Neural progenitor cell (in vitro differentiated cells): ENCODE data around the gene C4orf50.

Source experiments
- EZH2phosphoT487 ChIP-seq: fragments of 200-600 bp; sonication (generic); IDR thresholded peaks from 2 replicates; pipeline ENCODE4 v1.6.1; 2017; ENCODE audit warnings: antibody characterized with exemption
- TF ChIP-seq, protein P1 (sequence below): fragments of 200-600 bp; sonication (generic); IDR thresholded peaks from 2 replicates; pipeline ENCODE4 v1.5.1; 2017; ENCODE audit warnings: antibody characterized with exemption, mild to moderate bottlenecking

DNA sequence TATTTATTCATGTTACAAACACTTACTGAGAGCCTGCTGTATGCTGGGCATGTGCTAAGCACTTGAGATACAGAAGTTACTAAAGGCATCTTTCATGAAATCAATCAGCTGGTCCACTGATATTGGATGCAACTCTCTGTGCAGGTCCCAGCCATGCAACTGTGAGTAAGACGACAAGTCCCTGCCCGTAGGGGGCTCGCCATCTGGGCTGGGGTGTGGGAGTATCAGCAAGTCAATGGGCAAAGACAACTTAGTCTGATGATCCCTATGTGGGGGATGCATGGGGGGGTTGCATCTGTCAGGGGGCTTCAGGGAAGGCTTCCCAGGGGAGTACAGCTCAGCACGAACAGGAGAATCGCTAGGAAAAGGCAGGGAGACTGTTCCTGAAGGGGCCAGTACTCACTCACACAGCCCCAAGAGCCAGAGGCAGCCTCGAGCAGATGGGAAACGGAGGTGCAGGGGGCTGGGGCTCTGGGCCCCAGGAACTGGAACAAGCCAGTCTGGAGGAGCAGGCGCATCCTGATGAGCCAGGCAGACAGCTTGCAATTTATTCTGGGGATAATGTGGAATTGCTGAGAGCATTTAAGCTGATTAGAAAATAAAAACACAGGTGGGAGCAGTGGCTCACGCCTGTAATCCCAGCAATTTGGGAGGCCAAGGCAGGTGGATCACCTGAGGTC is 165.6 kb downstream of the C4orf50 start:
- TF ChIP-seq, protein P1, sequence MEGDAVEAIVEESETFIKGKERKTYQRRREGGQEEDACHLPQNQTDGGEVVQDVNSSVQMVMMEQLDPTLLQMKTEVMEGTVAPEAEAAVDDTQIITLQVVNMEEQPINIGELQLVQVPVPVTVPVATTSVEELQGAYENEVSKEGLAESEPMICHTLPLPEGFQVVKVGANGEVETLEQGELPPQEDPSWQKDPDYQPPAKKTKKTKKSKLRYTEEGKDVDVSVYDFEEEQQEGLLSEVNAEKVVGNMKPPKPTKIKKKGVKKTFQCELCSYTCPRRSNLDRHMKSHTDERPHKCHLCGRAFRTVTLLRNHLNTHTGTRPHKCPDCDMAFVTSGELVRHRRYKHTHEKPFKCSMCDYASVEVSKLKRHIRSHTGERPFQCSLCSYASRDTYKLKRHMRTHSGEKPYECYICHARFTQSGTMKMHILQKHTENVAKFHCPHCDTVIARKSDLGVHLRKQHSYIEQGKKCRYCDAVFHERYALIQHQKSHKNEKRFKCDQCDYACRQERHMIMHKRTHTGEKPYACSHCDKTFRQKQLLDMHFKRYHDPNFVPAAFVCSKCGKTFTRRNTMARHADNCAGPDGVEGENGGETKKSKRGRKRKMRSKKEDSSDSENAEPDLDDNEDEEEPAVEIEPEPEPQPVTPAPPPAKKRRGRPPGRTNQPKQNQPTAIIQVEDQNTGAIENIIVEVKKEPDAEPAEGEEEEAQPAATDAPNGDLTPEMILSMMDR, result no peak
- no peak for TF ChIP-seq EZH2phosphoT487
